ENCODE data around the gene LST1. TPM values are rescaled to one million over a fixed set of nuclear protein-coding genes. Genes with fewer than 3 reads are reported as not detected.
"Not testable (repeated sequence)": the region's sequence is repeated elsewhere in the genome, so short reads cannot be mapped to it uniquely, and the experiment has no call there.

The LST1 gene
- total RNA-seq, 4 donors from 2014 or later: 1.9 to 9.3 (median 6.8) TPM

- TF ChIP-seq, protein P1, sequence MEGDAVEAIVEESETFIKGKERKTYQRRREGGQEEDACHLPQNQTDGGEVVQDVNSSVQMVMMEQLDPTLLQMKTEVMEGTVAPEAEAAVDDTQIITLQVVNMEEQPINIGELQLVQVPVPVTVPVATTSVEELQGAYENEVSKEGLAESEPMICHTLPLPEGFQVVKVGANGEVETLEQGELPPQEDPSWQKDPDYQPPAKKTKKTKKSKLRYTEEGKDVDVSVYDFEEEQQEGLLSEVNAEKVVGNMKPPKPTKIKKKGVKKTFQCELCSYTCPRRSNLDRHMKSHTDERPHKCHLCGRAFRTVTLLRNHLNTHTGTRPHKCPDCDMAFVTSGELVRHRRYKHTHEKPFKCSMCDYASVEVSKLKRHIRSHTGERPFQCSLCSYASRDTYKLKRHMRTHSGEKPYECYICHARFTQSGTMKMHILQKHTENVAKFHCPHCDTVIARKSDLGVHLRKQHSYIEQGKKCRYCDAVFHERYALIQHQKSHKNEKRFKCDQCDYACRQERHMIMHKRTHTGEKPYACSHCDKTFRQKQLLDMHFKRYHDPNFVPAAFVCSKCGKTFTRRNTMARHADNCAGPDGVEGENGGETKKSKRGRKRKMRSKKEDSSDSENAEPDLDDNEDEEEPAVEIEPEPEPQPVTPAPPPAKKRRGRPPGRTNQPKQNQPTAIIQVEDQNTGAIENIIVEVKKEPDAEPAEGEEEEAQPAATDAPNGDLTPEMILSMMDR (IDR thresholded peaks at IDR 0.05): peak; percentile 11 to 43 (median 31)
- DNase-seq (ENCODE audit: extremely low spot score); H3K27ac ChIP-seq (replicated peaks in 1 of 4); H3K27me3 ChIP-seq; H3K9me3 ChIP-seq; H3K4me3 ChIP-seq; intact Hi-C loops (cut with DNase I): not testable (repeated sequence)
- peaks cover 16 to 73% (median 41%) of the 10 kb centered on the region in 4 donors for H3K36me3 ChIP-seq
- peaks cover 12 to 46% (median 36%) of the 10 kb centered on the region in 4 donors for H3K4me1 ChIP-seq
- WGBS: 51% methylated on average over 5 of the region's 5 CpGs
Observed at GRCh38 chr6:31551371-31551770, 34.7 kb upstream of the LST1 start.

DNA sequence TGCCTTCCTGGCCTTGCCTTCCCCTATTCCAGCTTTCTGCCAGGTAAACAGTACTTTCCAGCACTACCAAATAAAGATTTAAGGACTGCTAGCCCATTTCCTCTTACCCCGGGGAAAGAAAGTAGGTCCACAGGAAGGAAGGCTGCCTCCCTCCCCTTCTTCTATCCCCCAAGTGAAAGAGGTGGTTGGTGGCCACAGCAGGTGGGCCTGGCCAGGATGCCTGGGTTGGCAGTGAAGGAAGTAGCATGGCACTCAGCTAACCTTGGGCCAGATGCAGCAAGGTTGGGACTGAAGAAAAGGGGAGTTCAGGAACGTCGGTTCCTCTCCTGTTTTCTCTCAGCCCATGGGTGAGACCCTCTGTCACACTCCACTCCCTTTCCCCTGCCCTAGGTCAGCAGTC lies 29.8 kb upstream of the LST1 start:
- DNase-seq (ENCODE audit: extremely low spot score): no peak

GRCh38 chr6:31557443-31558317 lies 28.4 kb upstream of the LST1 start:
- WGBS: 76% methylated on average over 23 of the region's 24 CpGs
- H3K27ac ChIP-seq (replicated peaks in 1 of 4): peak overlapping the region in 3 of 4 donors; percentile 2 to 60 (median 59)
- no peak overlapping the region for H3K4me3 ChIP-seq
- TF ChIP-seq, protein P1 (IDR thresholded peaks at IDR 0.05): no peak
- no peak for TF ChIP-seq POLR2A (IDR thresholded peaks at IDR 0.05; ENCODE audit: low read depth)
- TF ChIP-seq EP300 (IDR thresholded peaks at IDR 0.05): no peak
- no peak for TF ChIP-seq POLR2AphosphoS5 (IDR thresholded peaks at IDR 0.05)
- no peak for DNase-seq (ENCODE audit: extremely low spot score)
- H3K4me1 ChIP-seq: peaks cover 33 to 46% (median 39%) of the 10 kb centered on the region in 4 donors
- intact Hi-C loops (cut with DNase I): no loop called here
- peaks cover 26 to 76% (median 45%) of the 10 kb centered on the region in 4 donors for H3K36me3 ChIP-seq
- H3K27me3 ChIP-seq: no peaks in the 10 kb centered on the region
- no peaks in the 10 kb centered on the region for H3K9me3 ChIP-seq

More for the DNA sequence above, 29.8 kb upstream of the LST1 start:
- Histone ChIP-seq H3K36me3 (peaks cover 26 to 88% (median 50%) of the 10 kb centered on the region in 4 donors), H3K27ac (replicated peaks in 1 of 4) (no peak overlapping the region), H3K9me3 (no peaks in the 10 kb centered on the region), H3K27me3 (no peaks in the 10 kb centered on the region), H3K4me3 (no peak overlapping the region), H3K4me1 (peaks cover 33 to 46% (median 42%) of the 10 kb centered on the region in 4 donors)
- TF ChIP-seq POLR2A (IDR thresholded peaks at IDR 0.05; ENCODE audit: low read depth) (no peak), POLR2AphosphoS5 (IDR thresholded peaks at IDR 0.05) (no peak), EP300 (IDR thresholded peaks at IDR 0.05) (no peak)
- TF ChIP-seq, protein P1 (IDR thresholded peaks at IDR 0.05): no peak
- intact Hi-C loops (cut with DNase I): no loop called here
- WGBS: 74% methylated on average over 3 of the region's 3 CpGs

DNA sequence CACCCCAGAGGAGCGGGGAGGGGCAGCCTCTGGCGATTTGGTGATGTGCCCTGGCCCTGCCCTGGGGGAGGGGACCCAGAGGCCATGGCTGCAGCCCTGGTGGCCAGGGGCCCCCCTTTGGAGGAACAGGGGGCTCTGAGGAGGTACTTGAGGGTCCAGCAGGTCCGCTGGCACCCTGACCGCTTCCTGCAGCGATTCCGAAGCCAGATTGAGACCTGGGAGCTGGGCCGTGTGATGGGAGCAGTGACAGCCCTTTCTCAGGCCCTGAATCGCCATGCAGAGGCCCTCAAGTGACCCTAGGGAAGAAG lies 27.8 kb upstream of the LST1 start:
- H3K36me3 ChIP-seq: peaks cover 26 to 71% (median 43%) of the 10 kb centered on the region in 4 donors
- intact Hi-C loops (cut with DNase I): no loop called here
- H3K27me3 ChIP-seq: no peaks in the 10 kb centered on the region
- 76% methylated on average over 7 of the region's 8 CpGs for WGBS
- H3K4me1 ChIP-seq: peaks cover 33 to 46% (median 39%) of the 10 kb centered on the region in 4 donors
- no peaks in the 10 kb centered on the region for H3K9me3 ChIP-seq
- no peak overlapping the region for H3K4me3 ChIP-seq
- peak overlapping the region in 3 of 4 donors; percentile 2 to 60 (median 59) for H3K27ac ChIP-seq (replicated peaks in 1 of 4)
- TF ChIP-seq POLR2A (IDR thresholded peaks at IDR 0.05; ENCODE audit: low read depth) (no peak), POLR2AphosphoS5 (IDR thresholded peaks at IDR 0.05) (no peak), EP300 (IDR thresholded peaks at IDR 0.05) (no peak)
- TF ChIP-seq, protein P1 (IDR thresholded peaks at IDR 0.05): no peak
- DNase-seq (ENCODE audit: extremely low spot score): no peak

Measured in esophagus muscularis mucosa (tissue), 4 donors.